ENCODE results near the gene PRM2.
"Not testable (repeated sequence)": the region's sequence is repeated elsewhere in the genome, so short reads cannot be mapped to it uniquely, and the experiment has no call there.

PRM2 gene

GRCh38 chr16:11298143-11298900, 22.0 kb upstream of the PRM2 start:
- no peak for ATAC-seq
- Mint-ChIP-seq H3K27me3 (no peaks in the 10 kb centered on the region), H3K27ac (peak overlapping the region; percentile 88), H3K4me3 (peak overlapping the region; percentile 49), H3K4me1 (peaks cover 62% of the 10 kb centered on the region), H3K36me3 (no peaks in the 10 kb centered on the region), H3K9me3 (no peaks in the 10 kb centered on the region)

GRCh38 chr16:11297492-11298142, 21.3 kb upstream of the PRM2 start:
- Mint-ChIP-seq H3K27me3 (no peaks in the 10 kb centered on the region), H3K4me1 (peaks cover 64% of the 10 kb centered on the region), H3K27ac (peak overlapping the region; percentile 88), H3K36me3 (no peaks in the 10 kb centered on the region), H3K4me3 (peak overlapping the region; percentile 49), H3K9me3 (no peaks in the 10 kb centered on the region)
- peak; percentile 98 for ATAC-seq

GRCh38 chr16:11296706-11297491, 20.6 kb upstream of the PRM2 start:
- H3K36me3 Mint-ChIP-seq, result no peaks in the 10 kb centered on the region
- peak overlapping the region; percentile 88 for H3K27ac Mint-ChIP-seq
- H3K9me3 Mint-ChIP-seq, result no peaks in the 10 kb centered on the region
- peaks cover 65% of the 10 kb centered on the region for H3K4me1 Mint-ChIP-seq
- ATAC-seq, result peak; percentile 13
- H3K4me3 Mint-ChIP-seq, result peak overlapping the region; percentile 49
- no peaks in the 10 kb centered on the region for H3K27me3 Mint-ChIP-seq

GRCh38 chr16:11296351-11296705, 20.0 kb upstream of the PRM2 start:
- no peak for ATAC-seq
- Mint-ChIP-seq H3K4me3 (no peak overlapping the region), H3K36me3 (no peaks in the 10 kb centered on the region), H3K4me1 (peaks cover 65% of the 10 kb centered on the region), H3K27me3 (no peaks in the 10 kb centered on the region), H3K9me3 (no peaks in the 10 kb centered on the region), H3K27ac (peak overlapping the region; percentile 88)

GRCh38 chr16:11295672-11296071, 19.4 kb upstream of the PRM2 start:
- H3K27me3 Mint-ChIP-seq, result no peaks in the 10 kb centered on the region
- no peaks in the 10 kb centered on the region for H3K9me3 Mint-ChIP-seq
- no peaks in the 10 kb centered on the region for H3K36me3 Mint-ChIP-seq
- H3K4me1 Mint-ChIP-seq, result peaks cover 65% of the 10 kb centered on the region
- ATAC-seq, result no peak
- no peak overlapping the region for H3K4me3 Mint-ChIP-seq
- H3K27ac Mint-ChIP-seq, result no peak overlapping the region

- no peaks in the 10 kb centered on the region for H3K36me3 Mint-ChIP-seq
- H3K27ac Mint-ChIP-seq, result peak overlapping the region; percentile 36
- no peak overlapping the region for H3K4me3 Mint-ChIP-seq
- H3K9me3 Mint-ChIP-seq, result no peaks in the 10 kb centered on the region
- no peaks in the 10 kb centered on the region for H3K27me3 Mint-ChIP-seq
- ATAC-seq, result no peak
- H3K4me1 Mint-ChIP-seq, result peaks cover 45% of the 10 kb centered on the region
Observed at GRCh38 chr16:11292076-11292748, 15.9 kb upstream of the PRM2 start.

GRCh38 chr16:11291091-11291703, 14.9 kb upstream of the PRM2 start:
- H3K9me3 Mint-ChIP-seq, result no peaks in the 10 kb centered on the region
- no peak overlapping the region for H3K27ac Mint-ChIP-seq
- no peak overlapping the region for H3K4me3 Mint-ChIP-seq
- no peaks in the 10 kb centered on the region for H3K27me3 Mint-ChIP-seq
- no peak for ATAC-seq
- peaks cover 50% of the 10 kb centered on the region for H3K4me1 Mint-ChIP-seq
- H3K36me3 Mint-ChIP-seq, result no peaks in the 10 kb centered on the region

- H3K4me3 Mint-ChIP-seq, result no peak overlapping the region
Observed at GRCh38 chr16:11290102-11290893, 14.0 kb upstream of the PRM2 start.

GRCh38 chr16:11289696-11290095, 13.4 kb upstream of the PRM2 start:
- H3K4me3 Mint-ChIP-seq, ATAC-seq, H3K36me3 Mint-ChIP-seq, H3K27me3 Mint-ChIP-seq, H3K9me3 Mint-ChIP-seq: not testable (repeated sequence)
- H3K4me1 Mint-ChIP-seq, result peaks cover 54% of the 10 kb centered on the region
- H3K27ac Mint-ChIP-seq, result peak overlapping the region; percentile 47

More at GRCh38 chr16:11290102-11290893, 14.0 kb upstream of the PRM2 start:
- Mint-ChIP-seq H3K4me1 (peaks cover 58% of the 10 kb centered on the region), H3K36me3 (no peaks in the 10 kb centered on the region), H3K9me3 (no peaks in the 10 kb centered on the region), H3K27me3 (no peaks in the 10 kb centered on the region), H3K27ac (peak overlapping the region; percentile 47)
- ATAC-seq, result no peak

GRCh38 chr16:11289202-11289601, 12.9 kb upstream of the PRM2 start:
- ATAC-seq, result no peak
- Mint-ChIP-seq H3K36me3 (no peaks in the 10 kb centered on the region), H3K9me3 (no peaks in the 10 kb centered on the region), H3K27ac (no peak overlapping the region), H3K27me3 (no peaks in the 10 kb centered on the region), H3K4me3 (no peak overlapping the region), H3K4me1 (peaks cover 50% of the 10 kb centered on the region)

GRCh38 chr16:11285842-11286241, 9.6 kb upstream of the PRM2 start:
- ATAC-seq, result no peak
- Mint-ChIP-seq H3K36me3 (no peaks in the 10 kb centered on the region), H3K4me1 (peaks cover 34% of the 10 kb centered on the region), H3K4me3 (no peak overlapping the region), H3K9me3 (no peaks in the 10 kb centered on the region), H3K27me3 (no peaks in the 10 kb centered on the region), H3K27ac (peak overlapping the region; percentile 38)

GRCh38 chr16:11283820-11284248, 7.6 kb upstream of the PRM2 start:
- Mint-ChIP-seq H3K36me3 (no peaks in the 10 kb centered on the region), H3K4me3 (no peak overlapping the region), H3K9me3 (no peaks in the 10 kb centered on the region), H3K27ac (peak overlapping the region; percentile 24), H3K27me3 (no peaks in the 10 kb centered on the region), H3K4me1 (peaks cover 47% of the 10 kb centered on the region)
- no peak for ATAC-seq

- no peak for ATAC-seq
- Mint-ChIP-seq H3K36me3 (no peaks in the 10 kb centered on the region), H3K9me3 (no peaks in the 10 kb centered on the region), H3K27me3 (no peaks in the 10 kb centered on the region), H3K4me3 (no peak within 1 kb of the TSS), H3K4me1 (peaks cover 26% of the 10 kb centered on the region), H3K27ac (peak within 1 kb of the TSS; percentile 84)
Observed at GRCh38 chr16:11280616-11281522, 4.6 kb upstream of the PRM2 start, which contains the start of gene PRM1. PRM1 (minus strand) TSS chr16:11281330; CDS start chr16:11281238, 92 bp downstream.

Measured in stimulated activated memory B cell treated with anti-CD40 and anti-IgM and Interleukin-4, amounts not matched to agents 10 μg/mL and 1 μg/mL and 100 μg/mL, for 72 hours (primary cell).